HFFc6 (cell line): ENCODE results near the gene PITHD1. TPM values are rescaled to one million over a fixed set of nuclear protein-coding genes. Genes with fewer than 3 reads are reported as not detected.
"Not testable (repeated sequence)": the region's sequence is repeated elsewhere in the genome, so short reads cannot be mapped to it uniquely, and the experiment has no call there.

Experiments used
- DNase-seq: peaks from one replicate; pipeline ENCODE4 v3.0.0-alpha.2; 2018
- H3K27ac Mint-ChIP-seq: 2 replicates; pipeline ENCODE4 v1.8.0; 2020; ENCODE audit warnings: mild to moderate bottlenecking, mixed read lengths
- H3K27me3 Mint-ChIP-seq: 2 replicates; pipeline ENCODE4 v1.8.0; 2021; ENCODE audit warnings: mild to moderate bottlenecking, moderate library complexity, mixed read lengths; ENCODE audit not compliant: insufficient read depth
- H3K36me3 Mint-ChIP-seq: 2 replicates; pipeline ENCODE4 v1.8.0; 2021; ENCODE audit warnings: low read depth, mixed read lengths
- H3K4me1 Mint-ChIP-seq: 2 replicates; pipeline ENCODE4 v1.8.0; 2020; ENCODE audit warnings: low read depth, mixed read lengths
- H3K4me3 Mint-ChIP-seq: 2 replicates; pipeline ENCODE4 v1.8.0; 2020; ENCODE audit warnings: mild to moderate bottlenecking, moderate library complexity, mixed read lengths
- H3K9me3 Mint-ChIP-seq: 2 replicates; pipeline ENCODE4 v1.8.0; 2020; ENCODE audit warnings: mild to moderate bottlenecking, mixed read lengths
- total RNA-seq, 6 experiments: library from RNA; stranded (reverse); fragmentation: NEBNext Ultra II Directional; extraction: Animal tissue kit (Norgen Biotek cat#: 25700); gene quantifications; 2 replicates in 1 of 6; 3 replicates in 5 of 6; pipeline ENCODE4 v1.2.3, GENCODE V29; 2021
- TF ChIP-seq, protein P1 (sequence below): fragments of 200-600 bp; sonication (generic); IDR thresholded peaks from 2 replicates; pipeline ENCODE4 v1.5.0; 2021; ENCODE audit warnings: antibody characterized with exemption, mild to moderate bottlenecking

The PITHD1 gene
- total RNA-seq, 6 experiments from 2014 or later: 41.8 to 45.7 (median 44.8) TPM

DNA sequence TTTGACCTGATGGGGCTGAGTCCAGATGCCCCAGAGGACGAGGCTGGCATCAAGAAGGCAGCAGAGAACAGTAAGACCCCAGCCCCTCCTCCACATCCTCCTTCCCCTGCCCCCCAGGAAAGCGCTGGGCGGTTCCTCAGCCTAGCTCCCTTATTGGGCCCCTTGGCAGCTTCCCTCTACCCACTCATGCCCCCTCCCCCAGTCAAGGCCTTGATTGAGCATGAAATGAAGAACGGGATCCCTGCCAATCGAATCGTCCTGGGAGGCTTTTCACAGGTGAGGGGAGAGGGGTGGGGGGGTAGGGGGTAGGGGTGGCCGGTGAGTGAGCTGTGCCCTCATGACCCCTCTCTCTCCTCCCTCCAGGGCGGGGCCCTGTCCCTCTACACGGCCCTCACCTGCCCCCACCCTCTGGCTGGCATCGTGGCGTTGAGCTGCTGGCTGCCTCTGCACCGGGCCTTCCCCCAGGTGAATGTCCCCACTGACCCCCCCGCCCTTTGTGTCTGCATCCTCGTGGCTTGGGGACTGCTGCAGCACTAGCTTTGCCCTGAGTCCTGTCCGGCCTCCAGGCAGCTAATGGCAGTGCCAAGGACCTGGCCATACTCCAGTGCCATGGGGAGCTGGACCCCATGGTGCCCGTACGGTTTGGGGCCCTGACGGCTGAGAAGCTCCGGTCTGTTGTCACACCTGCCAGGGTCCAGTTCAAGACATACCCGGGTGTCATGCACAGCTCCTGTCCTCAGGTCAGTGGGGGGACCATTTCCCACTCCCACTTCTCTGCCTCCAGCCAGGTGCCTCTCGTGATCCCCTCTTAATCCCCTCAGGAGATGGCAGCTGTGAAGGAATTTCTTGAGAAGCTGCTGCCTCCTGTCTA, 15.9 kb downstream of the PITHD1 start:
- Mint-ChIP-seq H3K36me3 (peaks cover 4% of the 10 kb centered on the region; the same call in 1 of the 2 replicates), H3K9me3 (no peaks in the 10 kb centered on the region), H3K27ac (no peak overlapping the region; the same call in 1 of the 2 replicates), H3K27me3 (peaks cover 12% of the 10 kb centered on the region; the same call in 1 of the 2 replicates), H3K4me3 (no peak overlapping the region), H3K4me1 (peaks cover 20% of the 10 kb centered on the region)
- TF ChIP-seq, protein P1, sequence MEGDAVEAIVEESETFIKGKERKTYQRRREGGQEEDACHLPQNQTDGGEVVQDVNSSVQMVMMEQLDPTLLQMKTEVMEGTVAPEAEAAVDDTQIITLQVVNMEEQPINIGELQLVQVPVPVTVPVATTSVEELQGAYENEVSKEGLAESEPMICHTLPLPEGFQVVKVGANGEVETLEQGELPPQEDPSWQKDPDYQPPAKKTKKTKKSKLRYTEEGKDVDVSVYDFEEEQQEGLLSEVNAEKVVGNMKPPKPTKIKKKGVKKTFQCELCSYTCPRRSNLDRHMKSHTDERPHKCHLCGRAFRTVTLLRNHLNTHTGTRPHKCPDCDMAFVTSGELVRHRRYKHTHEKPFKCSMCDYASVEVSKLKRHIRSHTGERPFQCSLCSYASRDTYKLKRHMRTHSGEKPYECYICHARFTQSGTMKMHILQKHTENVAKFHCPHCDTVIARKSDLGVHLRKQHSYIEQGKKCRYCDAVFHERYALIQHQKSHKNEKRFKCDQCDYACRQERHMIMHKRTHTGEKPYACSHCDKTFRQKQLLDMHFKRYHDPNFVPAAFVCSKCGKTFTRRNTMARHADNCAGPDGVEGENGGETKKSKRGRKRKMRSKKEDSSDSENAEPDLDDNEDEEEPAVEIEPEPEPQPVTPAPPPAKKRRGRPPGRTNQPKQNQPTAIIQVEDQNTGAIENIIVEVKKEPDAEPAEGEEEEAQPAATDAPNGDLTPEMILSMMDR: no peak
- no peak for DNase-seq

DNA sequence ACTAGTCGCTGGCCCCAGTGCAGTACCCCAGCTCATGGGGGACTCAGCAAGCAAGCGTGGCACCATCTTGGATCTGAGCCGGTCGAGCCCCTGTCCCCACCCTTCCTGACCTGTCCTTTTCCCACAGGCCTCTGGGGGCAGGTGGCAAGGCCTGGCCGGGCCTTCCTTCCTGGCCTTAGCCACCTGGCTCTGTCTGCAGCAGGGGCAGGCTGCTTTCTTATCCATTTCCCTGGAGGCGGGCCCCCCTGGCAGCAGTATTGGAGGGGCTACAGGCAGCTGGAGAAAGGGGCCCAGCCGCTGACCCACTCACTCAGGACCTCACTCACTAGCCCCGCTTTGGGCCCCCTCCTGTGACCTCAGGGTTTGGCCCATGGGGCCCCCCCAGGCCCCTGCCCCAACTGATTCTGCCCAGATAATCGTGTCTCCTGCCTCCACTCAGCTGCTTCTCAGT, 16.5 kb downstream of the PITHD1 start:
- not testable (repeated sequence) for H3K36me3 Mint-ChIP-seq, H3K27ac Mint-ChIP-seq, DNase-seq, H3K4me3 Mint-ChIP-seq, H3K9me3 Mint-ChIP-seq
- H3K27me3 Mint-ChIP-seq: peaks cover 12% of the 10 kb centered on the region; the same call in 1 of the 2 replicates
- peaks cover 20% of the 10 kb centered on the region for H3K4me1 Mint-ChIP-seq

DNA sequence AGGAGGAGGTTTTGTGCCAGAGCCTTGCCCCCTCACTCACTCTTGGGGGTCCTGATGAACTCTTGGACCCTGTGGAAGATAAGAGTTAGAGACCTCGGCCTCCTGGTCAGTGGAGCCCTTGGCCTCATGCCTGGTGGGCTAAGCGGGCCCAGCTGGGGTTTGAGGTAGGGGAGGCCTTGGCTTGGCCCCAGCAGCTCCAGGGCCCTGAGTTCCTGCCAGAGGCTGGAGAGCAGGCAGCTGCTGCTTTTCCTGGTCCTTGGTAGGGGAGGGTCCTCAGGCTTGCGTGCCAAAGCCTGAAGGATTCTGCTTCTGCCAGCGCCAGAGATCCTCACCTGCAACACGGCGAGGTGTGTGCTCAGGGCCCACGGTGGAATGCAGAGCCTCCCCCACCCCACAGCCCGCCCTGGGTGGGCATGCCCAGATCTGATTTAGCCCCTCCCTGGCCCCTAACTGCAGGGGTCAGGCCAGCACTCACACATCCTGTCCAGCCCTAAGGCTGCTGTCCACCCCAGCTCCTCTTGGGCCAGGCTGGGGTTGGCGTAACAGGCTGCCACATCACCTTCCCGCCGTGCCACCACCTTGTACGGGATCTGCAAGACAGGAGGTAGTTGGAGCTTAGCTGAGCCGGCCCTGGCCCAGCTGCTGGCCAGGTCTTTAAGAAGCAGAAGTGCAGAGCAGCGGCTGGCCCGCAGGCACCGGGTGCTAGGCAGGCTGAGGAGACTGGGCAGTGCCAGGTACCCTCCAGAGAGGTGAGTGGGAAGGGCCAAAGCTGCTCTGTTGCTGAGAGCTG, 17.7 kb downstream of the PITHD1 start:
- no peak overlapping the region for H3K27ac Mint-ChIP-seq
- TF ChIP-seq, protein P1: no peak
- H3K4me1 Mint-ChIP-seq: peaks cover 12% of the 10 kb centered on the region
- no peaks in the 10 kb centered on the region for H3K9me3 Mint-ChIP-seq
- peaks cover 4% of the 10 kb centered on the region; the same call in 1 of the 2 replicates for H3K36me3 Mint-ChIP-seq
- H3K4me3 Mint-ChIP-seq: no peak overlapping the region
- H3K27me3 Mint-ChIP-seq: peaks cover 12% of the 10 kb centered on the region; the same call in 1 of the 2 replicates
- no peak for DNase-seq

DNA sequence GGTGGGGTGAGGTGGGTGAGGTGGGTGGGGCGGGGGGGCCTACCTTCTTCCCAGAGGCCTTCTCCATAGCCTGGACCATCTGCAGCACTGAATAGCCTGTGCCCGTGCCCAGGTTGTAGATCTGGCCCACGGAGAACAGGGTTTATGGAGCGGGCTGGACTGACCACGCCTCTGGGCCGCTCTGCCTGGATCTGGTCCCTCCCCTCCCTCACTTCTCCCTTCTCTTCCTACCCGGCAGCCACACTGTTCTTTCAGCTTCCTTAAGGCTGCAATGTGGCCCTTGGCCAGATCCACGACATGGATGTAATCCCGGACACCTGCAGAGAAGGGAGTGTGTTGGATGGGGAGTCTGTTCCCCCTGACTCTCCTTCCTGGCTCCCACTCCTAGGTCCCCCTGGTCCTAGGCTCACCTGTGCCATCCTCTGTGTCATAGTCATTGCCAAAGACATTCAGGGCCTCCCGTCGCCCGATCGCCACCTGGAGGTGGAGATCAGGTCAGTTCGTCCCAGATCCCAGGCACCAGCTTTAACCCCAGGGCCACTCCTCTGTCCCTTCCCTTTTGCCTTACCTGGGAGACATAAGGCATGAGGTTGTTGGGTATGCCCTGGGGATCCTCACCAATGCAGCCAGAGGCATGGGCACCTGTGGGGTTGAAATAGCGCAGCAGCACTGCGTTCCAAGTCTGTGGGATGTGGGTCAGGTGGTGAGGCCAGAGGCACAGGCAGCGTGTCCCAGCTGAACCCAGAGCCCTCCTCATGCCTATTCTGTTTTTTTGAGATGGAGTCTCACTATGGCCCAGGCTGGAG, 18.5 kb downstream of the PITHD1 start:
- Mint-ChIP-seq H3K4me3 (no peak overlapping the region), H3K9me3 (no peaks in the 10 kb centered on the region), H3K36me3 (peaks cover 4% of the 10 kb centered on the region; the same call in 1 of the 2 replicates), H3K27me3 (peaks cover 10% of the 10 kb centered on the region; the same call in 1 of the 2 replicates), H3K27ac (no peak overlapping the region), H3K4me1 (peaks cover 17% of the 10 kb centered on the region)
- DNase-seq: no peak
- TF ChIP-seq, protein P1: no peak

DNA sequence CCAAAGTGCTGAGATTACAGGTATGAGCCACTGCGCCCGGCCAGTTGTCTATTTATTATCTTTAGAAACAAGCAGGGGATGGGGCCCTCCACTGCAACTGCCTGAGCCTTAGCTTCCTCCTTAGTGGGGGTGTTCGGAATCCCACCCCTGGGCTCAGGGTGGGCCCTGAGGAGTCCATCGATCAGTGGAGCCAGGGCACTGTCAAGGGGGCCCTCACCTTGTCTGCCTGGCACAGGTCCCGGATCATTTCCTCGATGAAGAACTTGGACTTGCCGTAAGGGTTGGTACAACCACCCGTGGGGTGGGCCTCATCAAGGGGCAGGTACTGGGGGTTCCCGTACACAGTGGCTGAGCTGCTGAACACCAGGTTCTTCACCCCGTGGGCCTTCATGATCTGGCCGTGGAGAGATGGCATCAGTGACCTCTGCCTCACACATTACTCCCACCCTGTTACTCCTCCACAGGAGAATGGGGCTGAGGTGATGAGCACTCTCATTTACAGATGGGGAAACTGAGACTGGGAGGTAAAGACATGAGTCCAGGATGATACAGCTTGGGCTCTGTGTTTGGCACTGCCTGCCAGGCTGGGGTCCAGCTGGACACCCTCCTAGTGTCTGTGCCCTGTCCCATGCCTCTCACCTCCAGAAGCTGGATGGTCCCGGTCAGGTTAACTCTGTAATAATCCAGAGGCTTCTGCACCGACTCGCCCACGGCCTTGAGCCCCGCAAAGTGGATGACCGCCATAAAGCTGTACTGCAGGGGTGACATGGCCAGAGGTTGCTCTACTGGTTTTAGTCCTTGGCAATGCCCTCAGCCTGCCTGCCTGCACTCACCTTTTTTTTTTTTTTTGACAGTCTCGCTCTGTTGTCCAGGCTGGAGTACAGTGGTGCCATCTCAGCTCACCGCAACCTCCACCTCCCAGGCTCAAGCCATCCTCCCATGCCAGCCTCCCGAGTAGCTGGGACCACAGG, 19.5 kb downstream of the PITHD1 start:
- Mint-ChIP-seq H3K4me3 (no peak overlapping the region), H3K27ac (no peak overlapping the region), H3K4me1 (peaks cover 17% of the 10 kb centered on the region), H3K27me3 (peaks cover 10% of the 10 kb centered on the region; the same call in 1 of the 2 replicates), H3K9me3 (no peaks in the 10 kb centered on the region), H3K36me3 (peaks cover 4% of the 10 kb centered on the region; the same call in 1 of the 2 replicates)
- TF ChIP-seq, protein P1: no peak
- DNase-seq: no peak
